NT2/D1 (cell line): ENCODE measurements around the gene STARD4.

Source experiments
- DNase-seq: peaks from one replicate; pipeline ENCODE4 v3.0.0-alpha.2; 2011; ENCODE audit warnings: low read depth, low spot score
- H3K27me3 ChIP-seq: 2 replicates; pipeline ENCODE4 v1.6.0; 2011; ENCODE audit warnings: mild to moderate bottlenecking; ENCODE audit not compliant: insufficient read length, insufficient read depth
- H3K36me3 ChIP-seq: 2 replicates; pipeline ENCODE4 v1.6.1; 2011; ENCODE audit warnings: mild to moderate bottlenecking, low read length, mixed read lengths; ENCODE audit not compliant: insufficient read depth, insufficient read length
- H3K4me1 ChIP-seq: 2 replicates; pipeline ENCODE4 v1.5.1; 2011; ENCODE audit not compliant: insufficient read depth, insufficient read length
- H3K4me3 ChIP-seq: 2 replicates; pipeline ENCODE4 v1.5.1; 2011; ENCODE audit warnings: low read depth; ENCODE audit not compliant: insufficient read length
- H3K9ac ChIP-seq: 2 replicates; pipeline ENCODE4 v1.6.0; 2011; ENCODE audit warnings: low read depth; ENCODE audit not compliant: insufficient read length
- H3K9me3 ChIP-seq: 2 replicates; pipeline ENCODE4 v1.5.1; 2011; ENCODE audit warnings: mild to moderate bottlenecking, low read length; ENCODE audit not compliant: insufficient read depth
- SUZ12 ChIP-seq: IDR thresholded peaks from 2 replicates; pipeline ENCODE4 v1.6.1; 2011; ENCODE audit not compliant: insufficient read length, insufficient read depth; ENCODE audit errors: extremely low read depth
- YY1 ChIP-seq: IDR thresholded peaks from 2 replicates; pipeline ENCODE4 v1.6.1; 2011; ENCODE audit not compliant: insufficient read length, insufficient read depth
- ZNF274 ChIP-seq: IDR thresholded peaks from 2 replicates; pipeline ENCODE4 v1.6.1; 2011; ENCODE audit warnings: mild to moderate bottlenecking, low read depth, low read length

The STARD4 gene

DNA sequence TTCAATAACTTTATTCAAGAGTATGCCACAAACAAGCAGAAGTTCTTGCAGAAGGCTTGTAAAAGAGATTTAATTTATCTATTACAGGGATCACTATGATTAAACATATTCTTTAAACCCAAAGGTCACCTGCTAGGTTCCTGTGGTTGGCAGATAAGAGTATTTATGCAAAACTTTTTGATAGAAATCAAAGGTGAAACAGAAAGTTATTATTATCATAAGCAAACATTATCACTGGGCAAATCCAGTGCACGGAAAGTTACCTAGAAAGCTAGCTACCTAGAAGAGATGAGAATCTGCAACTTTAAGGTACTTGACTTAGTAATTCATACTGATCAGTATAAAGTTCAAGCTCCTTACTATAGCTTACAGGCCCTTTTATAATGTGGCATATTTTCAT is 3.2 kb downstream of the STARD4 start:
- H3K36me3 ChIP-seq = peaks cover 7% of the 10 kb centered on the region
- no peak for TF ChIP-seq SUZ12
- no peak for TF ChIP-seq YY1
- TF ChIP-seq ZNF274 = no peak
- no peaks in the 10 kb centered on the region for H3K27me3 ChIP-seq
- H3K9ac ChIP-seq = no peak overlapping the region
- DNase-seq = no peak
- no peak overlapping the region for H3K4me3 ChIP-seq
- H3K9me3 ChIP-seq = no peaks in the 10 kb centered on the region
- H3K4me1 ChIP-seq = no peaks in the 10 kb centered on the region

- TF ChIP-seq SUZ12 = no peak
- no peak for TF ChIP-seq ZNF274
- H3K9me3 ChIP-seq = no peaks in the 10 kb centered on the region
- no peaks in the 10 kb centered on the region for H3K27me3 ChIP-seq
- H3K4me3 ChIP-seq = no peak overlapping the region
- H3K36me3 ChIP-seq = peaks cover 7% of the 10 kb centered on the region
- no peaks in the 10 kb centered on the region for H3K4me1 ChIP-seq
- H3K9ac ChIP-seq = no peak overlapping the region
- no peak for DNase-seq
These were observed 5.1 kb downstream of the STARD4 start for GRCh38 chr5:111507276-111507675.

DNA sequence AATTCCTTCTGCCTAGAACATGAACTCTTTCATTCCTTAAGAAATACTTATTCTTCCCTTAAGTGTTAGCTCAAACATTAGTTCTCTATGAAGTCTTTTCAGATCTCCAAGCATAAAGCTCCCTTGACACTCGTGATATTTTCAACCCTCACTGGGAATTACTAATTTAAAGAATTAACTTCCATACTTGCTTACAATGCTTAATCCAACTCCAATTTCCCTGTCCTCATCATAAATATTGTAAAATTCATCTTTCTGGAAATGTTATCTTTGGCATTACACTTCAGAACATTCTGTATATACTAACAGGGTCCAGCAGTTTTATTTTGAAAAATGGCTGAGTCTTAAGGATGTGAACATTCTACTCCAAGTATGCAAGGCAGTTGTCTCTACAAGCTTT is 7.2 kb downstream of the STARD4 start:
- no peak overlapping the region for H3K9ac ChIP-seq
- peaks cover 17% of the 10 kb centered on the region for H3K36me3 ChIP-seq
- H3K27me3 ChIP-seq = no peaks in the 10 kb centered on the region
- no peaks in the 10 kb centered on the region for H3K9me3 ChIP-seq
- TF ChIP-seq SUZ12 (no peak), ZNF274 (no peak), YY1 (no peak)
- no peak for DNase-seq
- H3K4me1 ChIP-seq = no peaks in the 10 kb centered on the region
- no peak overlapping the region for H3K4me3 ChIP-seq

DNA sequence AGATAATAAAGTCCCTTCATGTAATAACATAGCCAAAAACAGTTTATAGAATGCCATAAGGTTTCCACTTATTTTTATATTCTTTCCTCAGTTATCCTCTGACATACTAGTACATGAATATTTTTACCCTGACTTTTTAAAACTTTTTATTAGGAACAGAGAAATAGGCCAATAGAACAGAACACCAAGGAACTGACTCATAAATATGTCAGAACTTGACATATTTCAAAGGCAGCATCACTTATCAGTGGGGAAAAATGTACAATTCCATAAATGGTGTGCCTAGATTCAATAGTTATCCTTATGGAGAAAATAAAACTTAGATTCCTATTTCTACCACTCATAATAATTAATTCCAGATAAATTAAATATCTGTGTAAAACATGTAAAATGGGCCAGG is 9.4 kb downstream of the STARD4 start:
- peaks cover 28% of the 10 kb centered on the region for H3K36me3 ChIP-seq
- no peaks in the 10 kb centered on the region for H3K9me3 ChIP-seq
- no peak overlapping the region for H3K4me3 ChIP-seq
- no peaks in the 10 kb centered on the region for H3K27me3 ChIP-seq
- DNase-seq = no peak
- no peak overlapping the region for H3K9ac ChIP-seq
- no peaks in the 10 kb centered on the region for H3K4me1 ChIP-seq
- TF ChIP-seq YY1 (no peak), SUZ12 (no peak), ZNF274 (no peak)

DNA sequence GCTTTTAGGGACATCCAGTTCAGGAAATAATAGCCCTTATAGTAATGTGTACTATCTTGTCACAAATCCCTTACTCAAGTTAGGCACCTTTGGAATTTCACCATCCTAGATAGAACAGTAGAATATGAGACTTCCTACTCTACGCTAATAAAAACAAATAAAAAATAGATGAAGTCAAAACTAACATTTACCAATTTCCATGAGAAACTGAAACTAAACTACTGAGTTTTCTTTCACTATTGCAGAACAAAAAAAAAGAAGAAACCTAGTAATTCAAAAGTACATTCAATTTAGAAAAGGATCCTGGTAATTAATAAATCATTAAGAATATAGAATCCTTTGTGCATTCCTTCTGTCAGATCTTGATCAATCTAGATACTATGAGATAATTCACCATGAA is 14.0 kb downstream of the STARD4 start:
- no peaks in the 10 kb centered on the region for H3K4me1 ChIP-seq
- peaks cover 23% of the 10 kb centered on the region for H3K36me3 ChIP-seq
- H3K27me3 ChIP-seq = no peaks in the 10 kb centered on the region
- no peak overlapping the region for H3K9ac ChIP-seq
- no peak overlapping the region for H3K4me3 ChIP-seq
- no peaks in the 10 kb centered on the region for H3K9me3 ChIP-seq
- TF ChIP-seq YY1 (no peak), SUZ12 (no peak), ZNF274 (no peak)
- no peak for DNase-seq

- no peaks in the 10 kb centered on the region for H3K27me3 ChIP-seq
- H3K9ac ChIP-seq = no peak overlapping the region
- H3K4me1 ChIP-seq = no peaks in the 10 kb centered on the region
- no peak for DNase-seq
- H3K9me3 ChIP-seq = no peaks in the 10 kb centered on the region
- TF ChIP-seq SUZ12 = no peak
- no peak for TF ChIP-seq YY1
- TF ChIP-seq ZNF274 = no peak
- no peak overlapping the region for H3K4me3 ChIP-seq
- peaks cover 13% of the 10 kb centered on the region for H3K36me3 ChIP-seq
These were observed 17.2 kb downstream of the STARD4 start for GRCh38 chr5:111495159-111495558.

- no peak for DNase-seq
- TF ChIP-seq ZNF274 (no peak), SUZ12 (no peak), YY1 (no peak)
These were observed 17.9 kb downstream of the STARD4 start for GRCh38 chr5:111494355-111494999.

GRCh38 chr5:111493031-111493430 is 19.3 kb downstream of the STARD4 start:
- Histone ChIP-seq H3K4me3 (no peak overlapping the region), H3K9ac (no peak overlapping the region), H3K9me3 (no peaks in the 10 kb centered on the region), H3K27me3 (no peaks in the 10 kb centered on the region), H3K4me1 (no peaks in the 10 kb centered on the region), H3K36me3 (peaks cover 2% of the 10 kb centered on the region)
- TF ChIP-seq ZNF274 (no peak), SUZ12 (no peak), YY1 (no peak)
- DNase-seq = no peak

More at GRCh38 chr5:111494355-111494999, 17.9 kb downstream of the STARD4 start:
- no peaks in the 10 kb centered on the region for H3K27me3 ChIP-seq
- no peaks in the 10 kb centered on the region for H3K4me1 ChIP-seq
- no peaks in the 10 kb centered on the region for H3K9me3 ChIP-seq
- H3K4me3 ChIP-seq = no peak overlapping the region
- peaks cover 7% of the 10 kb centered on the region for H3K36me3 ChIP-seq
- no peak overlapping the region for H3K9ac ChIP-seq
